ENCODE data around the gene PROSER3. TPM values are rescaled to one million over a fixed set of nuclear protein-coding genes. Genes with fewer than 3 reads are reported as not detected.
A peak's percentile ranks its signal among the peaks of the same experiment; 100 is the strongest.

Gene PROSER3
- total and polyA plus RNA-seq, 9 of the 15 experiments (the other 6 are each of a cell fraction or from before 2014, with no cell fraction given), result 1.0 to 39.5 (median 5.1) TPM

DNA sequence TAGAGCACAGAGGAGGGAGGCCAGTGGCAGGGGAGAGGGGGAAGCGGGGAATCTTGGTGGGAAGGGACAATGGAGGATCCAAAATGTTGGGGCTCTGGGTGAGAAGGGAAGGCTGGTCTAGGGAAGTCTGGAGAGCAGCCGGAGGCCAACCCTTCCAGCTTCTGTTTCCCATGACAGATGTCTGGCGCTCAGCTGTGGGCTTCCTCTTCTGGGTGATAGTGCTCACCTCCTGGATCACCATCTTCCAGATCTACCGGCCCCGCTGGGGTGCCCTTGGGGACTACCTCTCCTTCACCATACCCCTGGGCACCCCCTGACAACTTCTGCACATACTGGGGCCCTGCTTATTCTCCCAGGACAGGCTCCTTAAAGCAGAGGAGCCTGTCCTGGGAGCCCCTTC, 11.4 kb upstream of the PROSER3 start:
- in situ Hi-C loops (cut with MboI), result no loop called here
- no peak for DNase-seq (ENCODE audit: extremely low read depth in 1 of 4, low spot score in 3 of 4)
- TF ChIP-seq CAMTA2 (CRISPR knock-in tag; conservative IDR thresholded peaks at IDR 0.05), result no peak
- TF ChIP-seq SIN3A (IDR thresholded peaks at IDR 0.05; ENCODE audit: borderline replicate concordance in 2 of 2, control insufficient read depth in 1 of 2, low read depth in 2 of 2, low read length in 2 of 2), result peak in 1 of 2 experiments; percentile 20; a peak in 1 of 4 replicates
- H3K4me3 ChIP-seq, result peak overlapping the region; percentile 92
- ChIA-PET POLR2A (interaction anchor here (2.5 kb wide), 1 partner anchor 10 kb away, joined by 12 read pairs; the partner anchor contains the start of genes HSPB6 and PROSER3), CTCF (ENCODE audit: low intra/inter-chr PET ratio) (no interaction called here)
- H3K4me2 ChIP-seq (ENCODE audit: insufficient read depth, low read length), result peak overlapping the region; percentile 95
- H3K36me3 ChIP-seq (ENCODE audit: control insufficient read depth, insufficient read depth, low read length), result peaks cover 19% of the 10 kb centered on the region; the same call in 1 of the 3 replicates
- FAIRE-seq, result no peak
- WGBS (ENCODE audit: insufficient coverage, low coverage, missing lambda C conversion rate), result 16% methylated on average over 4 of the region's 5 CpGs
- no peak overlapping the region for H2AFZ ChIP-seq (ENCODE audit: low read depth, low read length)
- H4K20me1 ChIP-seq (replicated peaks; ENCODE audit: control insufficient read depth, insufficient read depth, low read length), result no peaks in the 10 kb centered on the region
- peak overlapping the region; percentile 62; the same call in 2 of the 3 replicates for H3K27ac ChIP-seq (ENCODE audit: extremely low read depth, low read depth, low read length)
- intact Hi-C loops (cut with micrococcal nuclease), result loop anchor here (10.0 kb wide), 1 partner anchor 102 kb away; the partner anchor contains the start of genes COX6B1 and ETV2
- peaks cover 27 to 40% of the 10 kb centered on the region in 2 experiments; a peak in 4 of 5 replicates for H3K4me1 ChIP-seq (replicated peaks in 1 of 2; ENCODE audit: control insufficient read depth in 2 of 2, insufficient read depth in 2 of 2, low read length in 2 of 2)
- peaks cover 16% of the 10 kb centered on the region for H3K79me2 ChIP-seq (ENCODE audit: control insufficient read depth, insufficient read depth, low read length)
- no peak for ATAC-seq
- H3K9ac ChIP-seq (ENCODE audit: insufficient read depth in 1 of 2, low read depth in 2 of 2, low read length in 2 of 2), result peak overlapping the region; percentile 92 to 94
- no peaks in the 10 kb centered on the region for H3K9me1 ChIP-seq (ENCODE audit: control insufficient read depth, insufficient read depth, low read length)
- H3K9me3 ChIP-seq (replicated peaks; ENCODE audit: control insufficient read depth, insufficient read depth, low read depth, low read length), result no peaks in the 10 kb centered on the region
- BruUV-seq (replicated peaks), result no TSS peak
- no peaks in the 10 kb centered on the region for H3K27me3 ChIP-seq (ENCODE audit: control insufficient read depth in 2 of 2, insufficient read depth in 2 of 2, low read length in 2 of 2)

Data from K562 (cell line).